Stimulated activated CD4-positive, alpha-beta T cell treated with anti-CD3 and anti-CD28 coated beads, Interleukin-1b, Interleukin-23, amount 100 ng/mL, for 24 hours (primary cell): ENCODE results near the gene CCDC142.

Experiments used
- DNase-seq, 4 experiments: peaks; one replicate each; pipeline ENCODE4 v3.0.0-alpha.2; 2020; ENCODE audit warnings: low read depth in 4 of 4, low spot score in 1 of 4

Gene CCDC142

DNA sequence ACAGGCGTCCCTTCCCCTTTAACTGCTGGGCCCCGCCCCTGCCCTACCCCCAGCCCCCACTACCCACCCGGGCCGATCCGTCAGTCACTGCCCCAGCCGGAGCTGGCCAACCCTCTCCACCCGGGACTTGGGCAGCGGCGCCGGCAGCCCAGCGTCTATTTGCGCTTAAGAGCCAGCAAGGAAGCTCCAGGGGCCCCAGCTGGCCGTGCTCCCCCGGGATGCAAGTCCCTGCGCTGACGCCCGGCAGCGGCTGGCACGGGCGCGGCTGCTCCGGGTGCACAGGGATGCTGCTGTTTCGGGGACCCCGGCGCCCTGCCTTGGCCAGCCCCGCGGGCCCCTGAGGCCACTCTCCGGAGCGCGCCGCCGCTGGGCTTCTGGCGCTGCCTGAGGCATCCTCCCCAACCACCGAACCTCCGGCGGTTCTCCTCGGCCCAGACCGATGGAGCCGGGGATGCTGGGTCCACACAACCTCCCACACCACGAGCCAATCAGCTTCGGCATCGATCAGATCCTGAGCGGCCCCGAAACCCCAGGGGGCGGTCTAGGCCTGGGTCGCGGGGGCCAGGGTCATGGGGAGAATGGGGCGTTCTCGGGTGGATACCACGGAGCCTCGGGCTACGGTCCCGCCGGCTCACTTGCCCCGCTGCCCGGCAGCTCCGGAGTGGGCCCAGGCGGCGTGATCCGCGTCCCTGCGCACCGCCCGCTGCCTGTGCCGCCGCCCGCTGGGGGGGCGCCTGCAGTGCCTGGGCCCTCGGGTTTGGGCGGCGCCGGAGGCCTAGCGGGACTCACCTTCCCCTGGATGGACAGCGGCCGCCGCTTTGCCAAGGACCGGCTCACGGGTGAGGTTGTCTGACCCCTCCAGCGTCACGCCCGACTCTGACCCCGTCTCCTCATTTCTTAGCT, 31.8 kb upstream of the CCDC142 start, which contains the start of gene TLX2:
Gene TLX2 (plus strand): TSS at position 83 of the 903 bp plus-strand sequence. CDS start 357 bp downstream, at position 440.
- no peak for DNase-seq

DNA sequence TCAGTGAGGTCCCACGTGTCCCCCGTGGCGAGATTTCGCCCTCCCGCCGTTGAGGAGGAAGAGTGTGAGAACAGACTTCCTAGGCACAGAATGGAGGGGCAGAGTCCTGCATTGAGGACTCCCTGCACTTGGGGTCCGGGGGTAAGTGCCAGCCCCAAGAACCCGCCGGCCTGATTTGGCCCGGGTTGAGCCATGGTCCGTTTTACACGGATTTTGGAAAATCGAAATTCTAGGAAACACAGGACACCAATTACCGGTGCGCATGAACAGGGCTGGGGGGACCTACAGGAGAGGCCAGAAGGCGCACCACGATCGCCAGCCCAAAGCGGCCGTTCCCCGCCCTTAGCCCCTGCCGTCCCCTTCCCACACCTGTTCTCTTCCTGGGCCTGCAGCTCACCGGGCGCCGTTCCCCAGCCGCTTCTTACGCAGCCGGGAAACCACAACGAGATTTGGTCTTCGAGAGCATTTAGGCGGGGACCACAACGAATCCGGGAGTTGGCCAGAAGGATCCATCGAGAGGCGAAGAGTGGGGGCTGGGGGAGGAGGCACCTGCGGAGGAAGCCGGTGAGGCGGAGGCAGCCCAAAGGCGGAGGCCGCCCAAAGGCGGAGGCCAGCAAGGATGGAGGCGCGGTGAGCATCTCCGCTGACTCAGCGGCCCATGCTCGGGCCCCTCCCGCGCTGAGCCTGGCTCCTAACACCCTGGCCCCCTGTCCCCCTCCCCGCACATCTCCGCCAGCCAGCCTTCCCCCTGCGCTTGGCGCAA, 31.0 kb upstream of the CCDC142 start:
- peak in 1 of 4 experiments; percentile 32 for DNase-seq

DNA sequence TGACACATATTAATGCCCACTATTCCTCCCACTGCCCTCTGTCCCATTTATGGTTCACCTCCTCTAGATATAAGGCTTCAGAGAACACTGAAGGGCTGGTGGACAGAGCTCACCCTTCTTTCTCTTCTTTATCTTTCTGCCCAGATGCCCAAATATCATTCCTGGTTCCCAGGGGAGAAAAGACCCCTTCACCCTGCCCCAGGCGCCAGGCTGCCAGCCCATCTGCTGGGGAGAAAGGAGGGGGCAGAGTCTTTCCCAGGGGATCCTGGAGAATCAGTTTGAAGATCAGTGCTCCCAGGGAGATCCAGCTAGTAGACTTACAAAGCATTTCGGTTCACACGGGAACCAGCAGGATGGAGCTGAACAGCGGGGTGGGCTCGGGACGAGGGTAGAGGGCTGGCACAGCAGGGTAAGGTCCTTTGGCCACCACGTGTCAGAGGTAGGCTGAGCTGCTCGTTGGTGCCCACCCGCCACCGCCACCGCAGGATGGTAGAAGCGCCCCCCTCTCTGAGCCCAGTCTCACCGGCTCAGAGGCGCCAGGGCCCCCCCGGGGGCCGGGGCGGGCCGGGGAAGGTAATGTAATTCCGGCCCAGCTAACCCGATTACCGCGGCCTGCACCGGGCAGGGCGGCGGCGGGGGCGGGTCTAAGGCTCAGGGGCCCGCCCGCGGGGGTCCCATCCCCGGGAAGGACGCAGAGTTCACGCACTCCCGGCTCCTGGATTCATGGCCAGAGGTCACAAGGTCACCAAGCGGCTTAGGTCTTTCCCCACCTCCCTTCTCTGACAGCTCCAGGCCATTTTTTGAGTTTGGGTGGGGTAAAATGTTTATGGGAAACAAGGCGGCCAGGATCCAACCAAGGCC, 30.2 kb upstream of the CCDC142 start:
- no peak for DNase-seq

DNA sequence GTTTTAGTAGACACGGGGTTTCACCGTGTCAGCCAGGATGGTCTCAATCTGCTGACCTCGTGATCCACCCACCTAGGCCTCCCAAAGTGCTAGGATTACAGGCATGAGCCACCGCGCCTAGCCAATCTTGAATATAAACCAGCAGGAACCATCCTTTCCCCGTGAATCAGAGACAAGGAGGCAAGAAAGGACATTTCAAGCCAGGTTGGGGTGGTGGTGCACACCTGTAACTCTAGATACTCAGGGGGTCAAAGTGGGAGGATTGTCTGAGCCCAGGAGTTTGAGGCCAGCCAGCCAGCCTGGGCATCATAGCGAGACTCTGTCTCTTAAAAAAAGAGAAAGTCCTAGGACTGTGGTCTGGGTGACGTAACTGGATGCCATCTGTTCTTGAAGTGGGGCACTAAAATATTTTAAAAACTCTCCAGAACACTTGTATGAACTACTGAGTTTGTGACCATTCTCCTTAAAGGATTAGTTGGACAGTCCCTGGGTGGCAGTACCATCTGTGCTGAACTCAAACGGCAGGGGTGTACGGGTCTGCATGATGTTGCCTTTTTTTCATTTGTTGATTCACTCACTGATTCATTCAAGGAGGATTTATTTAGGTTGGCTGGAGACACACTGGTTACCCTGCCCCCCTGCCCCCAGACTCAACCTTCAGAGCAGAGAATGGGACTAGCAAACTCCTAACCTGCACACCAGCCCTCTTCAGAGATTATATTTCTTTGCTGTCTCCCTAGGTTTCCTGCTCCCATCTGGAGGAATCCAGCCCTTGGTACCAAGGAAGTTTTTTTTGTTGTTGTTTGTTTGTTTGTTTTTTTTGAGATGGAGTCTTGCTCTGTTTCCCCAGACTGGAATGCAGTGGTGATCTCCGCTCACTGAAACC, 28.5 kb upstream of the CCDC142 start:
- no peak for DNase-seq

DNA sequence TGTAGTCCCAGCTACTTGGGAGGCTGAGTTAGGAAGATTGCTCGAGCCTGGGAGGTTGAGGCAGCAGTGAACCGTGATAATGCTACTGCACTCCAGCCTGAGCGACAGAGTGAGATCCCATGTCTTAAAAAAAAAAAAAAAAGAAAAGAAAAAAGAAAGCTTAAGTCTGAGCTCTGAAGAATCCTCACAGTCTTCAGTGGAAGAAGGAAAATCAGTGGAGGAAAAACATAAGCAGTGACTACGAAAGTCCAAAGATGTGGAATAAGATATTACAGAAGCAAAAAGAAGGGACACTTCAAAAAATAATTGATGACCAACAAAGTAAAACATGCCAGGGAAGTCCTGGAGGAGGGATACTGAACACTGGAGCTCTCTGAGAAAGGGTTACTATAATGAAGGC, 27.5 kb upstream of the CCDC142 start:
- no peak for DNase-seq

DNA sequence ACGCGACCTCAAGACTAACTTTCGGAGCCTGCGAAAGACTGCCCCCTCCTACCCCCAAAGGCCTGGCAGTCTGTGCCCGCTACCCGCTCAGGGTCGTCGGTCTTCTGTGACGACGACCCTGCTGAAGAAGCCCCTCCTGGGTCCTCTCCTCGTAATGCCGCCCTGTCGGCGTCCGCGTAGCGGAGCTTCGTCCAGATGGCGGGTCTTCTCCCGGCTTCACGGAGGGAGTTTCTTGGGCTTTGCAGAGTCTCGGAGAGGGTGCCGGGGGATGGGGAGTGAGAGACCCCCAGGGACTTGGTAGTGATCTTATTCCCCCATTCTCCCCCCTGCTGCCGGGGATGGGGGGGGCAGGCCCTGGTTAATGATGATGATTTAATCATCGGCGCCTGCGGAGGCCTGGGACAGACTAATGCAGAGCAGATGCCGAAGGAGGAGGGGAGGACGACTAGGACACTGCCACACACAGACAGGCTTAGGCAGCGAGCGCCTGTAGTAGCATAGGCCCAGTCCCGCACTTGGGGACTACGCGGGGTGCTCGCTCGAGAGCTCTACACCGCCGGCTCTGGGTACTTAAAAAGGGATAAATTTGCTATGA, 25.2 kb upstream of the CCDC142 start:
- no peak for DNase-seq

DNA sequence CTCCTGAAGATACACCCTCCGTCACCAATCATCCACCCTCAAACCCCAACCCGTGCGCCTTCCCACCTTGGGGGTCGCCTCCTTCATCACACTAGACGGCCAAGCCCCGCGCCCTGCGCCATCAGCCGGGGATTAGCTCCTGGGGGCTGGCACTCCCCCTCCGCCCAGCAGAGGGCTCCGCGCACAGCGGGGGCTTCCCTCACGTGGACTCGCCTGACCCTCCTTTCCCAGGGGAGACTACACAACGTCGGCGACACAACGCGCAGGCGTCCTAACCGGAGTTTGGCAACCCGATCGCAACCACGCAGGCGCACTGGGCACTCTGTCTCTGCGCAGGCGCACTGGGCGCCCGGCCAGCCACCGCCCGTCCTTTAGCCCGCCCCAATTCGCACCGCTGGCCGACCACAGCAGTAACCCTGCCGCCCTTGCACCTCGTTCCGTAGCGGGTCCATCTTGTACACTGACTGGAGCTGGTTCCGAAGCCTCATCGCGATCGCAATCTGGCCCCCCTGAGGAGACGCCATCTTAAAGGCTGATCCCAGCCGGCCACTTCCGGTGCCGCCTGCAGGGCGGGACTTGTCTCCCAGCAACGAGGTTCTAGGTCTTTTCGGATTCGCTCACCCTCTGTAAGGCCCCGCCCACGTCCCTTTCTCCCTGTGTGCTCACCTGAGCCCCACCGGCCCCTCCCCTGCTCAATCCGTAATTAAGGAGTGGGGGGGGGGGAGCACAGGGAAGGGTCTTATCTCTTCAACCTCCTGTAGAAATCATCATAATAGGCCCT, 24.5 kb upstream of the CCDC142 start, which contains the start of gene PCGF1:
Gene PCGF1 (minus strand): TSS at position 551 of the 781 bp plus-strand sequence. CDS start 27 bp downstream, at position 524.
- DNase-seq = peak; percentile 98 to 99 (median 99)

DNA sequence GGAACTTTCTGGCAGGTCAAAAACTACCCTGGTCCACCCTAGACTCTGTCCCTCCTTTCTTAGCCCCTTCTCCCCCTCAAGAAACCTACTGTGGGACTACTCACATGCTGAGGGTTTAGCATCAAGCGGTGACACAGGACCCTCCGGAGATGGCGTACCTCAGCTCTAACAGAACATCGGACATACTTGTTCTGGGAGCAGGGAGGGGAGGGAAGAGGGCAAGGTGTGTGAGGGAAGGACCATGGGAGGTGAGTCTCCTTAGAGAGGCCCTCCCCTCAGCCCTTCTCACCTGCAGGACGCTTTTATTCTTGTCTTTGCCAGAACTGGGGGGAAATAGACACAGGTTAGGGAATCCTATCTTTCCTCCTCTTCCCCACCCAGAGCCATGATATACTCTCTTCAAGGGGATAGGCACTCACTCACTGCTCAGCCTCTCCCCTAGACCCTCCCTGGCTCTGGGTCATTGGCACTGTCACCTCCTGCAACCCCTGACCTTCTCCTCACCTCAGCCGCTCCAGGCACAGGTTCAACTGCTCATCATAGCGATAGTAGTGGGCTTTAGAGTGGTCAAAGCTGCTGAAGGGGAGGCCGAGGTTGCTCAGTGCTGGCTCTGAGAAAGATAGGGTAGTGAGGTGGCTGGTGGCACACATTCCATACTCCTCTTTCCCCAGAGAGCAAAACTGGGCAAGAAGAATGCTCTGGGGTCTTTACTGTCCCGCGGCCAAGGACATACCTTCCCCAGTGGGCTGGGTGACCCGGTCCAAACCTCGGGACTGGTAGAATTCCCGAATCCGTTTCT, 22.8 kb upstream of the CCDC142 start:
- no peak for DNase-seq

DNA sequence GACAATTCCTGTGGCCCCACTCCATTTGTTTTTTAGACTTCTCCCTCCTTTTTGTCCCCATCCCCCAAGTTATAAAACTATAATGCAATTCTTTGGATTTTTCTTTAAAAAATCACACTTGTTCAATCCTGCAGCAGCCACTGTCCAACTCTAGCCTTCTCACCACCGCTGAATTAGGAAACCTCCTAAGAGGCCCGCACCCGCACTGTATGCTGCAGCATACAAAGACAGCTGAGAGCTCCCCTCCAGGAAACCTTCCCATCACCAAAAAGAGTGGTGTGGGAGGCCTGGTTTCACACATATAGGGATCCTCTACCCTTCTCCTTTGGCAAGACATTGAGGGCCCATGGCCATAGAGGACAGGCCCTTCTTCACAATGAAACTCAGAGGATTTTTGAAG, 21.8 kb upstream of the CCDC142 start:
- no peak for DNase-seq

DNA sequence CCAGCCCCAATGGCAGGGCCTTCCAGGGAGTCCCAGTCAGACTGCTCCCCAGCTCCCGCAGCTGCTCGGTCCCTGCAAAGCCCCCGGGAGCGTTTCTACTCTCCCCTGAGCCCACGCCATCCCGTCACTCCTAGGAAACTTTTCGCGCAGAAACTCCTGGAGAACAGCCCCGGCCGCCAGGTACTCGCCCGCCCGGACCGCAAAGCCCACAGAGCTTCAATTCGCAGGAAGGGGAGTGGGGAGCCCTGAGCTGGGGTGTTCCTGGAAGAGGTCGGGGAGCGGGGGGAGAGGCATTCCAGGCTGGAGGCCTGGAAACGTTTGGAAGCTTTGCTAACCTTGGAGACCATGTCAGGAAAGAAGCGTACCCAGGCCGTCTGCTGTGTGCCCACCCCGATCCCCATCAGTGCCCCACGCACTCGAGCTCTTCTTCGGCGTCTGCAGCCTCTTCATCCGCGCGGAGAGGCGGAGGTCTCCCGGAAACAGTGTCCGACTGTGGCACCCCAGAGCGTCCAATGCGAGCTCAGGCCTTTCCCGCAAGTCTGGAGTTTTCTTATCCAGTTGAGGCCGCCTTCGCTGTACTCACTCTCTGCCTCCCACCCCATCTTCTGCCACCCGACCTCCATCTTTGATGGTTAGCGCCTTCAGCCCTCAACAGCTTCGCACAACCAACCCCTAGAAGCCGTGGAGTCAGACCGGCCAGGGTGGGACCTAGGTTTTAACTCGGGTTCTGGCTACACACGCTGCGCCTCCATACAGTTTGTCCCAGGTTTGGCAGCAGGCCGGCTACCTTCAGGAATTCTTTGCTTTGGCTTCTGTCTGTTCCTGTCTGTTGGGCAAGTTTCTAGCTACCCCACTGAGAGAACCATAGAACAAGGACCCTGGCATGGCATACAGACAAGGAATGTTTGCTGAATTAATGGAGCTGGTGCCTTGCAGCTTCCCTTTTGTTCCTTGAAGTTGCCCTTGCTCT, 21.0 kb upstream of the CCDC142 start:
- DNase-seq = no peak

DNA sequence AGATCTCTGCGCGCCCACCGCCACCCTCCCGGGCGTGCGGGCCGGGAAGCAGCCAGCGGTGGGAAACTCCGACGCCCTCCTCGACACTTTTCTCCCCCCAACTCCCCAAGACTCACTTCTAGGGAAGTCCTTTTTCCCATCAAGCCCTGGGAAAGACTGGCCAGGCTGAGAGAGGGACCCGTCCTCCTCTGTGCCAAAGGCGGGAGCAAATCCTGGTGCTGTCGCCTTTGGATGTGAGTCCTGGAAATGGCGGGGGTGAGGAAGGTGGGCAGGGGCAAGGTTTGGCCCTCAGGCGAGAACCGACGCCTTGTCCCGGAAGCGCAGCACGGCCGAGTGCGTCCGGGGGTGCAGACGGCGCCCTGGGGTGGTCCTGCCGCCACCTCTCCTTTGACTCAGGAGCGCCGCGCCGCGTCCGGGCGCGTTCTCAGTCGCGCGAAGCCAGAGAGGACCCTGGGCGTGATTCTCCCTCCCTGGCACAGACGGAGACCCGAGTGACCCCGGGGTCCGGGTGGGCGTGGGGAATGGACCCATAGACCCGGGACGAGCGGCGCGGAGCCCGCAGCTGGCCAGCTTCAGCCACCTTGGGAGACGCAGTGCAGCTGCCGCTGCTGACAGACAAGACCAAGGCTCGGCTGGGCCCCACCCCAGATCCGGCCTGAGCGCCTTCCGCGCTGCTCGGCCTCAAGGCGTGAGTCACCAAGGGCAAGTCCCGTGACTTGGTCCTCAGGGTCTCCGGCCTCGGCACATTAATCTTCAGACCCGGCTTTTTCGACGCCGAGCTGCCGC, 20.1 kb upstream of the CCDC142 start:
- peak in 1 of 4 experiments; percentile 40 for DNase-seq

DNA sequence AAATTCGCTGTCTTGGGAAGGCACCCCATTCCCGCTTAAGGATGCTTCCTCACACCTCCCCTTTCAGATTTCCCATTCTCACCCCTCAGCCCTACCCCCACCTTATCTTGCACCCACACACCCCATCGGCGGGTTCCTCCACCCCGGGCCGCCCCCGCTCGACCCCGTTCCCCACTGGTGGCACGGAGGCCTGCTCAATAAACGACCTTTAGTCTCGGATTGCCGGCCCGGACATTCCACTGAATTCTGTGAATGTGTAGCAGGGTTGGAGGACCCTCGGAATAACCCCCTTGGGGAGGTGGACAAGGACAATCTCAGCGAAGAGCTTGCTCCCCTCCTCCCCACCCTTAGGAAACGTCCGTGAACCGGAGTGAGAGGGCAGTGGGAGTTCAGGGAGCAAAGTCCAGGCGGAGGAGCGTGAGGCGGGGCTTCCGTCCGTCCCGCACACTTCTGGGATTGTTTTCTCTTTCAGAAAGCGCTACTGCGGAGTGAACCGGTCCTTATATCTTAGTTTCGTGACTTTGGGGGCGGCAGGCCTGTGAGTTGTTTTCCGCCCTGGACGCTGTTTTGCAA, 19.4 kb upstream of the CCDC142 start:
- DNase-seq = no peak

DNA sequence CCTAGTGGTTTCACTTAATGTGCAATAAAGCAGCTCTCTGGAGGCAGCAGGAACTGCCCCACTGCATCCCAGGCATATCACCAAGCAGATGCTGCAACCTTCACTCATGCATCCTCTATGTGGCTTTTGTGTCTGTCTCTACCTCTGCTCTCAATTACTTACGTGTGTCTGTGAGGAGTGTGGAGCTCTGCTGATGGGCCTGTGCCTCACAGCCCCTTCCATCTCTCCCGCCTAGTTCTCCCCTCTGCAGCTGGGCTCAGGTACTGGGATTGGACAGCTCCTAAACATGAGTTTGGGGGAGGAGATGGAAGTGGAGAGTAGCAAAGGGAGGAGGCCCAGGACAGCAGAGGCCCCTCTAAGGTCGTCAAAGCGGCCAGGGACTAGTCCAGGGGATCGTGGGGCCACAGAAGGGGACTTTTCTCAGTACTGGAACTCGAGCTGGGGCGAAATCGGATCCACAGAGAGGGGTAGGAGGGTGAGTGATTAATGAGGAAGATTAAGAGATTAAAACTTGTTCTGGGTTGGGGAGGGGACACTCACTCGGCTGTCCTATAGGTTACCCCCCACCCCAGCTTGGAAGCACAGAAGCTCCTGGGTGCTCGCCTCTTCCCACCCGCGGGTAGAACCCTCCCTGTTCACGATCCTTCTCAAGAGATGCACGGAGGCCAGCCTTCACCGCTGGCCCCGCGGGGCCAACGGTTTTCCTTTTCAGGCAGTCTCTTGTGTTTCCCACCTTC, 18.7 kb upstream of the CCDC142 start:
- DNase-seq = no peak

DNA sequence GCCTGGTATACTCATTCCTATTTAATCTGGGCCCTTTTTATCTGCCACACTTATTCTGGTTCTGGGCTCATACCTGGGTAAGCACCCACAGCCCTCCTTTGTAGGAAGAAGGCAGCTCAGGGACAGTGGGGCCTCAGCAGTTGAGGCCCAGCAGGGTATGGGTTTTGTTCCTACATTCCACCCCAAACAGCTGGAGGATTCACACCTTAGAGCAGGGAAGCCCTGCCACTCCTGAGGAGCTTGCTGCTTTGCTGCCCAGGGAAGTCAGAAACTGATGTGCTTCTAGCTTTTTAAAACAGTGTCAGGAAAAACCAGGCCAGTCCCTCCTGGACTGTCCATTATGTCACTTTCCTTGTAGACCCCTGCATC, 17.8 kb upstream of the CCDC142 start:
- DNase-seq = no peak

DNA sequence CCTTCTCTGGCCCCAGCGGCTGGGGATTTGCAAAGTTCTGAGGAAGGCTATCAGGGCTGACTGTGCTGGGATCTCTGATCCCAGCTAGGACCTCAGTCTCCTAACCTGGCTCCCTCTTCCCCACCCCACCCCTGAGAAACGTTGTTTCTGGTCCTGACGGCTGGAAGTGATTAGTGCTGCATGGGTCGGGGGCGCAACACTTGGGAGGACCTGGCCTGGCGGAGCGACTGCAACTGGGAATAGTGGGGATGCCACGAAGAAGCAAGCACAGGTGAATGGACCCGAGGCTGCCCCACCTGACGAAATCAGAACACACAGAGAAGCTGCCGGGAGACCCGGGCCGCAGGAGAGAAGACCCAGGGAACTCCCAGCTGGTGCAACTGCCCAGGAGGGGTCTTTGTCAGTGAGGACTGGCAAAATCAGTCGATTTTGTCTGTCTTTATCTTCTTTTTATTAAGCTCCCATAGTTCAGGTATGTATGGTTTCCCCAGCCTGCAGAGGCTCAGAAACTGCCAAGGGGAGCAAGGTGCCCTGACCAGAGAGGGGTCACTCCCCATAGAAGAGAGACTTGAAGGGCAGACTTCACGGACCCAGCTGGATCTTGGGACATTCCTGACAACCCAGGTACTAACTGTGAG, 17.3 kb upstream of the CCDC142 start:
- no peak for DNase-seq
